Activated CD8-positive, alpha-beta memory T cell treated with anti-CD3 and anti-CD28 coated beads, Interleukin-2, amount 50 U/mL, for 4 hours (primary cell): Measurements from ENCODE around the gene SRRM5.
"Not testable (repeated sequence)": the region's sequence is repeated elsewhere in the genome, so short reads cannot be mapped to it uniquely, and the experiment has no call there.

Experiments
- DNase-seq: peaks from one replicate; pipeline ENCODE4 v3.0.0-alpha.2; 2020

SRRM5 gene

GRCh38 chr19:43591904-43592772, 19.8 kb upstream of the SRRM5 start:
- no peak for DNase-seq

- no peak for DNase-seq
Measured at GRCh38 chr19:43592800-43593350, 19.0 kb upstream of the SRRM5 start.

DNA sequence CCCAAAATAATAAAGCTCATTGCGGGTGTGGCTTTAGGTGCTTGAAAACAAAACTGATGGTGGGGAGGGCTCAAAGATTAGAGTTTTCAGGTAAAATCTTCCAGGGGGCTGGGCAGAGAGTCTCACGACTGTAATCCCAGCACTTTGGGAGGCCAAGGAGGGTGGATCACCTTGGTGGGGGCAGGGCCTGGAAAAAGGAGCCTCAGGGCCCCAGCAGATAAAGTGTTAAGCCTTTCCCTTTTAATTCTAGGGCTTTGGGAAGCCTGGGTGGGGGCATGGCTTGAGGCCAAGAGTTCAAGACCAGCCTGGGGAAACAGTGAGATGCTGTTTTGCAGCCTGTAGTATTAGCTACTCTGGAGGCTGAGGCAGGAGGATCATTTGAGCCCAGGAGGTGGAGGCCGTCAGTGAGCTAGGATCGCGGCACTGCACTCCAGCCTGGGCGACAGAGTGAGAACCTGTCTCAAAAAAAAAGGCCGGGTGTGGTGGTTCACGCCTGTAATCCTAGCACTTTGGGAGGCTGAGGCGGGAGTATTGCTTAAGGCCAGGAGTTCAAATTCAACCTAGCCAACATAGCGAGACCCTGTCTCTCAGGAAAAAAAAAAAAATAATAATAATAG, 17.7 kb upstream of the SRRM5 start:
- no peak for DNase-seq

DNA sequence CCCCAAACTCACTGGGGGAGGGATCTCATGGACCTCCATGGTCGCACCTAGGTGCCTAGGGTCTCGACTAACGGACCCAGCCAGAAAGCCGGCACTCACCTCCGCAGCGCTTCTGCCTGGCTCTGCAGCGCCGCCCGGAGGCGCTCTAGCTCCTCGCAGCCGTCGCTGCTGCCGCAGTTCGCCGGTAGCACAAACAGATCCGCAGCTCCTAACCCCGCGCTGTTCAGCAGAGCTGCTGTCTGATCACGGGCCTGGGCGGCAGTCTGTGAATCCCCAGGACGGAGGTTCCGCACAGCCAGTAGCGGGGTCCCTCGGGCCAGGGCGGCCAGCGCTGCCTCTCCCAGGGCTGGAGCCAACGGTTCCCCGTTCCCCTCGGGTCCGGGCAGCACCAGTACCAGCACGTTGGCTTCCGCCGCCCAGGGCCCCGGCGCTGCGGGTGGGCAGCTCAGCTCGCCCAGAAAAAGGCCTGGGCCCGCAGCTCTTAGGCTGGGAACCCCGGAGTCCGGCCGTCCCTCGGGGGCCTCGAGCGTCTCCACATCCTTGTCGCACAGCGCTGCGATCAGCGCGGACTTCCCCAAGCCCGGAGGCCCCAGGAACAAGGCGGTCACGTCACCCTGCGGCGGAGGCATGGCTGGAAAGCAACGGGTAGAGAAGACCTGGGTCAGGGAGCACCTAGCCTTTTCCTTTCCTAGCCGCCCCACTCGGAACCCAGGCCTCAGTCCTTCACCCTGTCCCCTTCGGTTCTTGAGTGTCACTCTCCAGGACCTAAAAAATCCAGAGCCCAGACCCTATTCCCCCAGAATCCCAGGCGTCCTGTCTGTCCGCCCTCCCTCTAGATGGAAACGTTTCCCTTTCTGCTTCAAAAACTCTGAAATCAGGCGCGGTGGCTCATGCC, 16.9 kb upstream of the SRRM5 start:
- DNase-seq = peak; percentile 73

DNA sequence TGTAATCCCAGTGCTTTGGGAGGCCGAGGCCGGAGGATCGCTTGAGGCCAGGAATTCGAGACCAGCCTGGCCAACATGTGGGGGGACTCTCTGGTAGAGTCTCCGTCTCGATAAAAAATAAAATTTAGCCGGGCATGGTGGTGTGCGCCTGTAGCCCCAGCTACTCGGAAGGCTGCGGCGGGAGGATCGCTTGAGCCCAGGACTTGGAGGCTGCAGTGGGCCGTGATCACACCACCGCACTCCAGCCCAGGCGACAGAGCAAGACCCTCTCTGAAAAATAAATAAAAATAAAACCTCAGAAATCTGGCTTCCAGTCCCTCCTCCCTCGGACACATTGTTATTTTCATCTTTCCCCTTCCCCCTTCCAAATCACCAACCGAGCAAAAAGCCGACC, 16.3 kb upstream of the SRRM5 start:
- no peak for DNase-seq

- DNase-seq = peak; percentile 100
Measured at GRCh38 chr19:43595999-43596841, 15.7 kb upstream of the SRRM5 start, which contains the start of the genes IRGQ and ZNF576. Gene IRGQ (minus strand): TSS chr19:43596134. CDS start chr19:43595338, 796 bp downstream. Gene ZNF576 (plus strand): TSS chr19:43596595. CDS start chr19:43597109, 514 bp downstream.

- no peak for DNase-seq
Measured at GRCh38 chr19:43596842-43597461, 14.9 kb upstream of the SRRM5 start.

DNA sequence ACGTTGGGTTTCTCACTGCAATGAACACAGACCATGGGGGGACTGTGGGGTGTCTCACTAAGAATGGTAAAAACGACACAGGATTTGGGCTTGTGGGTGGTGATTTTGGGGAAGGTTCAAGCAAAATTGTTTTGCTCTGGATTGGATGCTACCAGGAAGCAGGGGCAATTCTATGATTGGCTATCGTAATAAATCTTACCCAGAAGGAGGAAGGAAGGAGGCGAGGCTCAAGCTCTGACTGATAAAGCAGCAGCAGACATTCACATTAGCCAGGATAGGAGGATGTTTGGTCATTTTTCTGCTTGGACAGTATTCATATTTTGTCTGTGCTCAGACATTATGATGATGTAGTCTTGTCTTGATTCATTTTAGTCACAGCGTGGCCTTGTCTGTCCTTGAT, 14.0 kb upstream of the SRRM5 start:
- no peak for DNase-seq

GRCh38 chr19:43598445-43599240, 13.2 kb upstream of the SRRM5 start:
- no peak for DNase-seq

- no peak for DNase-seq
Measured at GRCh38 chr19:43599635-43600295, 12.1 kb upstream of the SRRM5 start.

GRCh38 chr19:43600326-43600725, 11.6 kb upstream of the SRRM5 start:
- not testable (repeated sequence) for DNase-seq

DNA sequence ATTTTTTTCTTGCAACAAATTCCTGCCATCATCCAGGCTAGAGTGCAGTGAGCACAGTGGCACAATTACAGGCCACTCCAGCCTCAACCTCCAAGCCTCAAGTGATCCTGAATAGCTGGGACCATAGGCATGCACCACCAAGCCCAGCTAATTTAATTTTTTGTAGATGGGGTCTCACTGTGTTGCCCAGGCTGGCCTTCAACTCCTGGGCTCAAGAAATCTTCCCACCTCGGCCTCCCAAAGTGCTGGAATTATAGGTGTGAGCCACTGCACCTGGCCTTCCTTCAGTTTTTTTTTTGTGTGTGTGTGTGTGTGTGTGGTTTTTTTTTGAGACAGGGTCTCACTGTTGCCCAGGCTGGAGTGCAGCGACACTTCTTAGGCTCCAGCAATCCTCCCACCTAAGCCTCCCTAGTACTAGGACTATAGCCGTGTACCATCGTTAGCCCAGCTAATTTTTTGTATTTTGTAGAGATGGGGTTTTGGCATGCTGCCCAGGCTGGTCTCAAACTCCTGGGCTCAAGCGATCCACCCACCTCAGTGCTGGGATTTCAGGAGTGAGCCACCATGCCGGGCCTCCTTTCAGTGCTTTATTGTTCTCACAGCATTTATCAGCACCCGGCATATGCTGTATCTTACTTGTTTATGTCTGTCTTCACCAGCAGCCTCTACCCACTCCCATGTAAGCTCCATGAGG, 5.9 kb upstream of the SRRM5 start:
- no peak for DNase-seq

DNA sequence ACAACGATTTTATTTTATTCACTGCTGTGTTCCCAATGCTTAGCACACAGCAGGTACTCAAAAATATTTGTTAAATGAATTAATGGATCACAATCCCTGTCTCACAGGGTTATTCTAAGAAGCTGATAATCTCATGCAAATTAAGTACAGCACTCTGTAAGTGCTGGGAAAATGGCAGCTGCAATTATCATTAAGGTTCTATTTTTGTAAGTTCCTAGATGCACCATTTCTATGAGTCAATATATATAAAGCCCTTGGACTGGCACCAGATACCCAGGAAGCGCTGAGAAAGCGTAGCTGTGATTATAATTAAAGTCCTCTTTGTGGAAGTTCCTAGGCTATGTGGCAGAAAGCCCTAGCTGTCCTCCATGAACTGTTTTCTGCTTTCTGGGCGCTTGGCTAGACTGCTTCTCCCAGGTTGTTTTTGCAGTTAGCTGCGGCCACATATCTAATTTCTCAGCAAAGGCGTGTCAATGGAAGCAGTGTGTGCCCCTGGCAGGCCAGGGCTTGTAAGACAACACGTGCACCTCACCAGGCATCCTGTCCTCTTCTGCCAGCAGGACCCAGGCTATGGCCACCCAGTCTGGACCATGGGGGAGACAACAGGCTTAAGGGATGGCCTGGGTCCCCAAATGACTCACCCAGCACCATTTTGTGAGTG, 5.2 kb upstream of the SRRM5 start:
- no peak for DNase-seq

DNA sequence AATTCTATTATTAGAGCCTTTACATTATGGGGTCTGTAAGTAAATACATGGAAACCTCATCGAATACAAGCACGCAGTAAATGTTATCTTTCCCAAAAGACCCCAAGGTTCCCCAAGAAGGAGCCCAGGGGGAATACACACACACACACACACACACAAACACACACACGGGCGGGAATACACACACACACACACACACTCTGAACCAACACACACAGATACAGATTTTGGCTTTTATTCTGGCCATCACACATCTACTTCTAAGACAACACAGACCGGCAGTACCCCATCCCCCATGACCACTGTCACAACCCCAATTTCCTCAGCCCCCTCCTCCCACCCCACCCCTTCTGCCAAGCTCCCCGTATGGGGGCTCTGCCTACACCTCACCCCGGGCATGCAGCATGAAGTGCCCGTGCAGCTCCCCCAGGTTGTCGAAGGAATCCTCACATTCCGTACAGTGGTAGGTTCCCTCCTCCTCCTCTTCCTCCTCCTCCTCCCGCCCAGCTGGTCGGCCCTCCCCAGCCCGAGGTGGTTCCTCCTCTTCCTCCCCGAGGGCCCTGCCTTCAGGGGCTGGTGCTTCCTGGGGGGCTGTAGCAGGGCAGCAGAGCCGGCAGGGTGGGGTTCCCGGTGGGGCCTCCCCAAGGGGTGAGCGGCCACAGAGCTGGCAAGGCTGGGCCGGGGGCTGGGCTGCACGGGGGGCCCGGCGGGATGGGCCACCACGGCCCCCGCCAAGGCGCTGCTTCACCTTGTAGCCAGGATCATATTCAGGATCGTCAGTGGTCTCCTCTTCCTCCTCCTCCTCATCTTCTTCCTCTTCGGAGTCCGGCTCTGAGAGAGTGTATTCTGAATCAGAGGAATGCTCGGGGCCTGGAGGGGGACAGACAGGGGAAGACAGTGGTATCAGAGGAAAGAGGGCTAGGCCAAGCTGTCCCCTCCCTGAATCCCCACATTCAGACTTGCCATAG, 4.4 kb upstream of the SRRM5 start:
- no peak for DNase-seq

DNA sequence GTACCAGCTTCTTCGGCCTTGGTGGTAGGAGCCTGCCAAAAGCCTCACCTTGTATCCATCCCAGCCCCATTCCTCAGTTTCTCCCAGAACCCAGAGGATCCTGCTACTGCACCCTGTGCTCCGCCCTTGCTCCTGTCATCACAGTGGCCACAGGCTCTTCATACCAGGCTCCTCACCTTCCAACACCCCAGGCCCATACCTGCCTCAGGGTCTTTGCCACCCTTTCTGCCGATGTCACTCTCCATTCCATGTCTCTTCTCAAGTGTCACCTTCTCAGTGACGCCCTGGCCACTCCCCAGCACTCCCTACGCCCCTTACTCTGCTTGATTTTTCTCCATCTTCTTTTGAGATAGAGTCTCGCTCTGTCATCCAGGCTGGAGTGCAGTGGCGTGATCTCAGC, 2.0 kb upstream of the SRRM5 start:
- DNase-seq = no peak

GRCh38 chr19:43610493-43610892, 1.4 kb upstream of the SRRM5 start:
- DNase-seq = no peak

GRCh38 chr19:43612374-43612773, 486 bp downstream of the SRRM5 start:
- DNase-seq = no peak

GRCh38 chr19:43616306-43616705, 4.4 kb downstream of the SRRM5 start:
- no peak for DNase-seq
